ENCODE measurements around the gene SLCO3A1.

DNA sequence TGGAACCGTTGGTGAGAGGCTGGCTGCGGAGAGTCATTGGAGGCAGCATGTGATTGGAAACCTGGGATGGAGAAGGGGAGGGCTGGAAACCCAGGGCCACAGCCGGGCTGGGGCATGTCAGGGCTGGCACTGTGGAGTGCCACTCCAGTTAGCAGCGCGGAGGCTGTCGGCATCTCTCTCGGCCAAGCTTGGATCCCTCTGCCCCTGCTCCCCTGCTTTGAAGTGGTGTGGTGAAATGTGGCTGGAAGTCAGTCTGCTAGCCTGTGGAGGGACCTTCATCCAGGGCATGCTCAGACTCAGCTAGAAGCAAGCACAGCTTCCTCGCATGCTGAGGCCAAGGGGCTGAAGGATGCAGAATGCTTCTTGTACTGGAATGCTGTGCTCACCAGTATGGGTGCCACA is 13.5 kb downstream of the SLCO3A1 start:
- TF ChIP-seq SIN3A (IDR thresholded peaks at IDR 0.05; ENCODE audit: low read depth) = no peak
- TF ChIP-seq EZH2phosphoT487 (IDR thresholded peaks at IDR 0.05; ENCODE audit: borderline replicate concordance) = no peak

Measured in HCT116 (cell line).